GM12891 (cell line): ENCODE results near the gene MYEF2.

ENCODE experiments used
- DNase-seq: peaks from one replicate; pipeline ENCODE4 v3.0.0; 2011; ENCODE audit warnings: low spot score; ENCODE audit not compliant: insufficient read length
- FAIRE-seq: peaks from 2 replicates; lab custom pipeline; 2011; peaks lifted over from hg19 to GRCh38; lab: Jason Lieb, UNC
- PAX5 ChIP-seq: IDR thresholded peaks from 2 replicates; pipeline ENCODE4 v1.6.1; 2011; ENCODE audit warnings: low read length, moderate library complexity, mild to moderate bottlenecking; ENCODE audit not compliant: insufficient read depth, severe bottlenecking
- POLR2A ChIP-seq: IDR thresholded peaks from 2 replicates; pipeline ENCODE4 v1.6.1; 2011; ENCODE audit warnings: low read depth, low read length, control low read depth
- POLR2AphosphoS5 ChIP-seq: IDR thresholded peaks from 2 replicates; pipeline ENCODE4 v1.6.1; 2011; ENCODE audit warnings: low read depth, low read length, control low read depth
- POU2F2 ChIP-seq: IDR thresholded peaks from 2 replicates; pipeline ENCODE4 v1.6.1; 2011; ENCODE audit warnings: low read depth, mild to moderate bottlenecking, control low read depth, low read length, moderate library complexity
- SPI1 ChIP-seq: IDR thresholded peaks from 2 replicates; pipeline ENCODE4 v1.6.1; 2011; ENCODE audit warnings: low read depth, low read length, control low read depth
- TAF1 ChIP-seq: IDR thresholded peaks from 2 replicates; pipeline ENCODE4 v1.6.1; 2011; ENCODE audit warnings: low read depth, low read length, control low read depth

MYEF2 gene

GRCh38 chr15:48120745-48121144 is 57.4 kb downstream of the MYEF2 start, which contains the start of gene SLC24A5:
TSS of gene SLC24A5 (plus strand) at chr15:48120990. CDS start at chr15:48121045, 55 bp downstream.
- DNase-seq (no peak), FAIRE-seq (no peak)
- no peak for TF ChIP-seq PAX5
- no peak for TF ChIP-seq POLR2AphosphoS5
- TF ChIP-seq TAF1: no peak
- no peak for TF ChIP-seq POLR2A
- TF ChIP-seq POU2F2: no peak
- TF ChIP-seq SPI1: no peak

GRCh38 chr15:48119277-48119676 is 58.8 kb downstream of the MYEF2 start:
- FAIRE-seq: no peak
- DNase-seq: no peak
- TF ChIP-seq POLR2A: no peak
- TF ChIP-seq SPI1: no peak
- no peak for TF ChIP-seq POLR2AphosphoS5
- TF ChIP-seq PAX5: no peak
- TF ChIP-seq TAF1: no peak
- TF ChIP-seq POU2F2: no peak

GRCh38 chr15:48112242-48112641 is 65.9 kb downstream of the MYEF2 start:
- DNase-seq: no peak
- TF ChIP-seq SPI1 (no peak), POU2F2 (no peak), TAF1 (no peak), POLR2AphosphoS5 (no peak), PAX5 (no peak), POLR2A (no peak)
- FAIRE-seq: no peak

GRCh38 chr15:48109856-48110531 is 68.1 kb downstream of the MYEF2 start:
- no peak for DNase-seq
- no peak for FAIRE-seq
- TF ChIP-seq POU2F2 (no peak), POLR2A (no peak), POLR2AphosphoS5 (no peak), PAX5 (no peak), TAF1 (no peak), SPI1 (no peak)

- DNase-seq: no peak
- FAIRE-seq: no peak
- TF ChIP-seq POLR2A (no peak), POLR2AphosphoS5 (no peak), SPI1 (no peak), TAF1 (no peak), POU2F2 (no peak), PAX5 (no peak)
Measured at GRCh38 chr15:48109212-48109611, 68.9 kb downstream of the MYEF2 start.

GRCh38 chr15:48105936-48106335 is 72.2 kb downstream of the MYEF2 start:
- no peak for FAIRE-seq
- TF ChIP-seq PAX5 (no peak), TAF1 (no peak), SPI1 (no peak), POU2F2 (no peak), POLR2A (no peak)
- DNase-seq: no peak

- FAIRE-seq: no peak
- no peak for DNase-seq
- TF ChIP-seq TAF1 (no peak), SPI1 (no peak), POLR2AphosphoS5 (no peak), POU2F2 (no peak), PAX5 (no peak), POLR2A (no peak)
Measured at GRCh38 chr15:48103647-48104046, 74.4 kb downstream of the MYEF2 start.

GRCh38 chr15:48102167-48102566 is 75.9 kb downstream of the MYEF2 start:
- TF ChIP-seq POLR2AphosphoS5: no peak
- TF ChIP-seq TAF1: no peak
- TF ChIP-seq POU2F2: no peak
- TF ChIP-seq POLR2A: no peak
- TF ChIP-seq PAX5: no peak
- TF ChIP-seq SPI1: no peak
- no peak for DNase-seq
- FAIRE-seq: no peak

GRCh38 chr15:48101376-48101961 is 76.6 kb downstream of the MYEF2 start:
- no peak for DNase-seq
- FAIRE-seq: no peak
- no peak for TF ChIP-seq PAX5
- no peak for TF ChIP-seq POU2F2
- no peak for TF ChIP-seq TAF1
- TF ChIP-seq POLR2AphosphoS5: no peak
- no peak for TF ChIP-seq POLR2A
- no peak for TF ChIP-seq SPI1
